GM12892 (cell line): Measurements from ENCODE around the gene ZNF688.

Experiments used
- POLR2A ChIP-seq: IDR thresholded peaks from 2 replicates; pipeline ENCODE4 v1.6.1; 2011; ENCODE audit warnings: low read depth, low read length, control low read depth
- POLR2AphosphoS5 ChIP-seq: IDR thresholded peaks from 2 replicates; pipeline ENCODE4 v1.6.1; 2011; ENCODE audit warnings: low read depth, low read length, control low read depth

DNA sequence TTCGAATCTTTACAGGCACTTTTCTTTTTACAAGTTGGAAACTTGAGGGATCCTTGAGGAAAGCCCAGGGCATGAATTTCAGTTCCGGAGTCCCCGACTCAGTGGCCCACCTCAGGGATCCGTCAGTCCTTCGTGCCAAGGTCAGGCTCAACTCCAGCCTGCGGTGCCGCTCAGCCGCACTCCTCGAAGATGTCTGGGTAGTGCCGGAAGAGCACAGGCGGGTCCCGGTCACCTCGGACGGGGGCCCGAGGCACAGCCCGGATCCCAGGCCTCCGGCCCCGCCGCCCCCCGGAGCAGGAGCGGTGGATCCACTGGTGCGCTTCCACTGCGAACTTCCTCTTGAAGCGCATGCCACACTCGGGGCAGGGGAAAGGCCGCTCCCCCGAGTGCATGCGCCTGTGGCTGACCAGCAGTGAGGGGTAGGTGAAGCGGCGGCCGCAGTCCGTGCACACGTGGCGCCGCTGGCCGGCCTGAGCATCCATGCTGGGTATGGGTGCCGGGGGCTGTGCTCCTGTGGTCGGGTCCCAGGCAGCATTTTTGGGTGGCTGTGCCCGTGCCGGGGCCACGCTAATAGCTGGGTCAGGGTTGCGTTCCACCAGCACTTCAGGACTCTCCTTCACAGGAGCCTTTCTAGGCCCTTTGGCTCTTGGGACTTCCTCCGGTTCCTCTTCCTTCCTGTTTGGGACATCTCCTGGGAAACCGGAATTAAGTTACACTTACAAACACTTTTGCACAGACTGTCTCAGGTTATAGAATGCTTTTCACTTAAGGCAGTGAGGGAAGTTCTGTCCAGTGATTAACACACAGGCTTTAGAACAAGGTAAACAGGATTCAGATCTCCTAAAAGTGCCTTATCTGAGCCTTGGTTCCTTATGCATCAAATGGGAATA, 1.5 kb downstream of the ZNF688 start:
- TF ChIP-seq POLR2A (no peak), POLR2AphosphoS5 (no peak)
